Lung microvascular endothelial cell (primary cell): ENCODE measurements around the gene DENND4B. TPM values are rescaled to one million over a fixed set of nuclear protein-coding genes. Genes with fewer than 3 reads are reported as not detected.

Source experiments
- DNase-seq, 2 donors: peaks; one replicate each; pipeline versions ENCODE4 v3.0.0 to v3.0.0-alpha.2; 2010; ENCODE audit warnings: low read depth in 2 of 2
- total RNA-seq: library from RNA; depleted of rRNA; stranded (reverse); fragments of >200 nt; gene quantifications from 2 replicates; pipeline ENCODE4 v1.2.1, GENCODE V29; 2014

Gene DENND4B
- total RNA-seq, 1 donor from 2014 or later = 12.3 TPM

DNA sequence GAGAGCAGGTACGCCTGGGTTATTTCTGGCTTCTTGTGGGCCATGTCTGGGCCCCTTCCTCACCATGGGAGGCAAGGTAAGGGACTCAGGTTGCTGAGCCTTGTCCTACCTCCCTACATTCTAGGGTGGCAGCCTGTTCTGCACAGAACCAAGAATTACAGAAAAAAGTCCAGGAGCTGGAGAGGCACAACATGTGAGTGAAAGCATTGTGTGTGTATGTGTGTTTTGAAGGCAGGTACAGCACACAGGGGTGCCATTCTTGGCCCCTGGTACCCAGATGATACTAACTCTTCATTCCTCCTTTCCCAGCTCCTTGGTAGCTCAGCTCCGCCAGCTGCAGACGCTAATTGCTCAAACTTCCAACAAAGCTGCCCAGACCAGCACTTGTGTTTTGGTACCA is 26.6 kb upstream of the DENND4B start:
- no peak for DNase-seq

DNA sequence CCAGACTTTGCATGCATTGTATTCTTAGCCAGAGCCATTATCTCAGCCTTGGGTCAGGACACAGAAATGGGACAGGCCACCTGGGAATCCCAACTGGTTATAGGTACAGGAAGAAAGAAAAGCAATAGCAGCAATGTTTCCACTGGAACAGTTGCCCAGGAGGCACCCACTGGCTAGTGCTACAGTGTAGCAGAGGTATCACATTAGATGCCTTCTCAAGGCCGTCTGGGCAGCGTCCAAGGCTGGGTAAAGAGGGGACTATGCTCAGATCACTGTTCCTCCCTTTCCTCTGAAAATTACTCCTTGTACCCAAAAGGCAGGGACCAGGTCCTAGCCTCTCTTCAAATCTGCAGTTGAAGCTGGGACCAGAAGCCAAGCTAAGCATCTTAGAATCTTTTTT is 23.8 kb upstream of the DENND4B start:
- no peak for DNase-seq

GRCh38 chr1:153968972-153969371 is 22.5 kb upstream of the DENND4B start:
- DNase-seq = no peak

DNA sequence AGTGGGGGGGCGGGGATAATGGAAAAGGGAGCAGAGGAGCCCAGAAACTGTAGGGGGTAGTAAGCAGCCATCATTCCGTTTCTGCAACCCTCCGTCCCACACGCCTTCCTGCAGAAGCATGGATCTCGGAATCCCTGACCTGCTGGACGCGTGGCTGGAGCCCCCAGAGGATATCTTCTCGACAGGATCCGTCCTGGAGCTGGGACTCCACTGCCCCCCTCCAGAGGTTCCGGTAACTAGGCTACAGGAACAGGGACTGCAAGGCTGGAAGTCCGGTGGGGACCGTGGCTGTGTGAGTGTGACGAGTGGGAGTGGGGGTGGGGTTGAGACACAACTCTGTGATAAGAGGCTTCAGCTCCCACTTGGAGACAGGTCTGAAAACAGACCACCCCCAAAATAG is 21.9 kb upstream of the DENND4B start:
- DNase-seq = no peak

DNA sequence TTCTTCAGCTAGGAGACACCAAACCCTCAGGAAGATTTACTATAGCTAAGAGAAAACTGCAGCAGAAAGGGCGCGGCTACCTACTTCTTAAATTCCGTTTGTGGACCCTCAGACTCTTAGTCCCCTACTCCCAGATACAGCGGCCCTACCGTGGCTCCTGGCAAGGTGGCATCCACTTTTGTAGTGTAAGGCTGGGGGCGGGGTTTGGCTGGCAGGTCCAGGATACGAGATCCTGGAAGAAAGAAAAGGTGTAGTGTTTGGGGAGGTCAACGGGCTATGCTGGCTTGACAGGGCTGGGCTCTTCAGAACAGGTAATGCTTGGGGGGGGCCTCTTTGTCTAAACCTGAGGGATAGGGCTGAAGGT is 21.5 kb upstream of the DENND4B start:
- no peak for DNase-seq

DNA sequence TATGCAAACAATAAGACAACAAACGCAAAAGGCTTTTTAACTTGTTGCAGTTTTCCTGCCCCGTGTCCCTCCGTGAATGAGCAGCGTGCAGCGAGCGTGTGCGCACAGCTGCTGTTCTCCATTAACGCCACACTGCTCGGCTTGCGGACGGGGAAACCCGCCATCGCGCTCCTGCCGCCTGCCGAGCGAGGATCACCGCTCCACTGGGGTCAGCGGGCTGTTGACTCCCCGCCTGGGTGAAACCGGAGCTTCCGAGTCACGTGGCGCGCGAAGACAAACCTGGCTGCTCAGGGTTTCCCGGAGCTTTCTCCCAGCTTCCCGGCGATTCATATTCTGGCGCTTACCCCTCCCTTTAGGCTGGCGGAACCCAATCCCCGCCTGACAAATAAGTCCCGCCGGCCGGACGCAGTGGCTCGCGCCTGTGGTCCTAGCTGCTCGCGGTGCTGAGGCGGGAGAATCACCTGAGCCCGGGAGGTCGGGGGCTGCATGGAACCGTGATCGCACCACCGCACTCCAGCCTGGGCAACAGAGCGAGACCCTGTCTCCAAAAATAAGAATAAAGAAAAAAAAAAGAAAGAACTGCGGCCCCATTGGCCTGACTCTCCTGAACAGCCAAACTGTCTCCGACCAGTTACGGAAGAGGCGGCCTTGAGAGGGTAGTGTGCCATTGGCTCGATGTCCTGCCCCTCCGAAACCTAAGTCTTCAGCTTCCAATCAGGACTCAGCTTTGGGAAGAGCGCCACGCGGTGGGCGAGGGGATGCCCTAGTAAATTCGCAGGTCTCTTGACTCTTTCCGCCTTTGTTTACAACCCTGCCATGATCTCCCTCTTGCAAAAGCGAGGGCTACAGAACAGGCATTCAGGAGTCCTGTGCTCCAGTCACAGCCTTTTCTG is 20.8 kb upstream of the DENND4B start, which contains the start of gene CREB3L4:
TSS of gene CREB3L4 (plus strand) at position 796 of the 893 bp plus-strand sequence. CDS start 624 bp downstream, outside the sequence.
- peak; percentile 98 to 99 for DNase-seq

DNA sequence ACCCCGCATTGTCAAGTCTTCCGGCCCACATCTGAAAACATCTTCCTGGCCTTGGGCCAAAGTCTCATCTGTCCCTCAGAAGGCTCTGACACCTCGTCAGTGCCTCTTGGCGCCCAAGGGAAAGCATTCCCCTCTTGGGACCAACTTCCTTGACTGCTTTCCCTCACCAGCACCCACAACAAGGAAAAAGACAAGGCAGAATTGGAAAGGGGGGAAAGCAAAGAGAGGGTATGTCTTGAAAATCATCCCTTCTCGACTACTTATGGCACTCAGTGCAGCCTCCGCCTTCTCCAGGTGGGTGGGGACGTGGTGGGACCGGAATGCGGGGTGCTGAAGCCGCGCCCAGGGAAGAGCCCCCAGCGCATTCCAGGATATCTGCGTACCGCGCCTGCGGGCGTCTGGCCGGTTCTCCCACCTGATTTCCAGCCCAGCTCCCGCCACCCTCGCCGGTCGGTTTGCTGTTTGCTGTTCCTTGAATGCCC is 17.4 kb upstream of the DENND4B start:
- DNase-seq = peak; percentile 30 to 36

GRCh38 chr1:153963030-153963849 is 16.7 kb upstream of the DENND4B start, which contains the start of gene SLC39A1:
SLC39A1 (minus strand) TSS chr1:153963537; CDS start chr1:153962715, 822 bp downstream.
- peak; percentile 97 to 98 for DNase-seq

- peak; percentile 56 to 57 for DNase-seq
These were observed 15.8 kb upstream of the DENND4B start for GRCh38 chr1:153962088-153963029.

DNA sequence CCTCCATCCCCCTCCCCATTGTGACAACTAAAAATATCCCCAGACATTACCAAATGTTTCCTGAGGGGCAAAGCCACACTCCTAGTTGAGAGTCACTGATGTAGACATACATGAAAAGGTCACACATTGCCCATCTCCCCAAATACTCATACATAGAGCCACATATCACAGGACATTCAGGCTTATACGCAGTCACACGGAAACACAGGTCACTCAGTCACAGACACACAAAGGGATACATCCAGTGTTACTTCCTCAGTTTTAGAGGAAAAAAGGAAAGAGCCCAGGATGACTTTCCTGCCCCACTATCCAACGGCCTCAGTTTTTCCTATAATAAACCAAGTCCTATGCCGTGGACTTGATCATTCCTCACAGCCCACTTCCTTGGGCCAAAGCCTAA is 14.9 kb upstream of the DENND4B start:
- DNase-seq = peak in 1 of 2 donors; percentile 74

GRCh38 chr1:153960206-153960605 is 13.7 kb upstream of the DENND4B start:
- DNase-seq = no peak

GRCh38 chr1:153959454-153959853 is 12.9 kb upstream of the DENND4B start:
- DNase-seq = no peak

GRCh38 chr1:153958961-153959260 is 12.4 kb upstream of the DENND4B start:
- DNase-seq = no peak

- peak; percentile 97 to 98 for DNase-seq
These were observed 11.8 kb upstream of the DENND4B start, which contains the start of gene CRTC2 for GRCh38 chr1:153958111-153958960. CRTC2 (minus strand) TSS chr1:153958612; CDS start chr1:153958497, 115 bp downstream.

DNA sequence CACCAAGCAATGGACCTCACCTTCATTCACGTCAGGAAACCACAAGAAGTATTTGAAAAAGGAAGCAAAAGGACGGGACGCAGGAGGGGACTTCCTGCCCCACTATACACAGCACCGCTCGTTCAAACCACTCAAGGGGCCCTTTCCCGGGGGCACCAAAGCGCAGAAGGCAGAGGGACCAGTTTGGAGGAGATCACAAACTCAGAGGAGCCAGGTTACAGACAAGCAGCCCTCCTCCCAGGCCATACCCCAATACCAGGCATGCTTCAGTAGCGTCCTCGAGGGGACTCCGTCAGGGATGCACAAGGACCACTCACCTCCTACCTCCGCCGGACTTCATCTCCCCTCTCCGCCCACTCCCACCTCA is 11.2 kb upstream of the DENND4B start:
- DNase-seq = peak; percentile 16 to 17

- no peak for DNase-seq
These were observed 10.6 kb upstream of the DENND4B start for GRCh38 chr1:153956997-153957715.

GRCh38 chr1:153954826-153955225 is 8.3 kb upstream of the DENND4B start:
- DNase-seq = no peak

- DNase-seq = no peak
These were observed 7.4 kb upstream of the DENND4B start for GRCh38 chr1:153953859-153954365.

DNA sequence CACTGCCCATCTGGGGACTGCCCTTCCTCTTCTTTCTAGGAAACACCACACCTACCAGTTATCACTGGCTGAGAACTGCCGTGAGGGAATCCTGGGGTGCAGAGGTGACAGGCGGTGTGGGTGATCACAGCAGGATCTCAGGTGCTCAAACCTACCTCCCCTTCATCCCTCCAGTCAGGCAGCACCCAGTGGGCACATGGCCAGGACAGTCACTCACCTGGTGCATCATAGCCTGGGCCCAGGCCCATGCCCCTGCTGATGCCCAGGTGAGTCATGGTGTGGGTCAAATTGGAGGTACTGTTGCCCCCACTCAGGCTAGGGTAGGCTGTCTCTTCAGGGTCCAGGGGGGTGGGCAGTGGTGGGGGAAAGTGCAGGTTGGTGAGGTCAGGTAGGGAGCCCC is 5.3 kb upstream of the DENND4B start:
- DNase-seq = no peak
